Activated CD8-positive, alpha-beta T cell treated with anti-CD3 and anti-CD28 coated beads, Interleukin-2, amount 10 ng/mL, durations not matched to agents 7 days and 5 days (primary cell): ENCODE measurements around the gene ZNF474. TPM values are rescaled to one million over a fixed set of nuclear protein-coding genes. Genes with fewer than 3 reads are reported as not detected.
A peak's percentile ranks its signal among the peaks of the same experiment; 100 is the strongest.

Source experiments
- ATAC-seq: fragments of 150-1000 bp; cut with Tn5 transposase; one replicate; pipeline ENCODE4 v1.10.0; 2021; ENCODE audit warnings: moderate library complexity
- CTCF ChIA-PET: fragments of 350-600 bp; sonication (Branson Sonifier 250); formaldehyde crosslinking; loops from one replicate; lab custom pipeline; 2021; ENCODE audit warnings: antibody characterized with exemption; lab: Charles Lee
- POLR2A ChIA-PET: fragments of 350-600 bp; sonication (Branson Sonifier 250); formaldehyde crosslinking; loops from one replicate; lab custom pipeline; 2021; ENCODE audit warnings: antibody characterized with exemption; lab: Charles Lee
- DNase-seq: peaks from one replicate; pipeline ENCODE4 v3.0.0-alpha.2; 2020
- H3K27ac Mint-ChIP-seq: one replicate; pipeline ENCODE4 v1.8.0; 2021; ENCODE audit warnings: mild to moderate bottlenecking, mixed read lengths
- H3K27me3 Mint-ChIP-seq: one replicate; pipeline ENCODE4 v1.8.0; 2021; ENCODE audit warnings: low read depth, mixed read lengths
- H3K36me3 Mint-ChIP-seq: one replicate; pipeline ENCODE4 v1.8.0; 2021; ENCODE audit warnings: low read depth, mixed read lengths
- H3K4me1 Mint-ChIP-seq: one replicate; pipeline ENCODE4 v1.8.0; 2021; ENCODE audit warnings: low read depth, mixed read lengths
- H3K4me3 Mint-ChIP-seq: one replicate; pipeline ENCODE4 v1.8.0; 2021; ENCODE audit warnings: mild to moderate bottlenecking, mixed read lengths
- H3K9me3 Mint-ChIP-seq: one replicate; pipeline ENCODE4 v1.8.0; 2022; ENCODE audit warnings: mixed read lengths; ENCODE audit not compliant: insufficient read depth
- total RNA-seq, 2 experiments: library from RNA; stranded (reverse); gene quantifications; one replicate each; pipeline ENCODE4 v1.2.3, GENCODE V29; 2021

Gene ZNF474
- total RNA-seq, 2 experiments from 2014 or later: not detected

DNA sequence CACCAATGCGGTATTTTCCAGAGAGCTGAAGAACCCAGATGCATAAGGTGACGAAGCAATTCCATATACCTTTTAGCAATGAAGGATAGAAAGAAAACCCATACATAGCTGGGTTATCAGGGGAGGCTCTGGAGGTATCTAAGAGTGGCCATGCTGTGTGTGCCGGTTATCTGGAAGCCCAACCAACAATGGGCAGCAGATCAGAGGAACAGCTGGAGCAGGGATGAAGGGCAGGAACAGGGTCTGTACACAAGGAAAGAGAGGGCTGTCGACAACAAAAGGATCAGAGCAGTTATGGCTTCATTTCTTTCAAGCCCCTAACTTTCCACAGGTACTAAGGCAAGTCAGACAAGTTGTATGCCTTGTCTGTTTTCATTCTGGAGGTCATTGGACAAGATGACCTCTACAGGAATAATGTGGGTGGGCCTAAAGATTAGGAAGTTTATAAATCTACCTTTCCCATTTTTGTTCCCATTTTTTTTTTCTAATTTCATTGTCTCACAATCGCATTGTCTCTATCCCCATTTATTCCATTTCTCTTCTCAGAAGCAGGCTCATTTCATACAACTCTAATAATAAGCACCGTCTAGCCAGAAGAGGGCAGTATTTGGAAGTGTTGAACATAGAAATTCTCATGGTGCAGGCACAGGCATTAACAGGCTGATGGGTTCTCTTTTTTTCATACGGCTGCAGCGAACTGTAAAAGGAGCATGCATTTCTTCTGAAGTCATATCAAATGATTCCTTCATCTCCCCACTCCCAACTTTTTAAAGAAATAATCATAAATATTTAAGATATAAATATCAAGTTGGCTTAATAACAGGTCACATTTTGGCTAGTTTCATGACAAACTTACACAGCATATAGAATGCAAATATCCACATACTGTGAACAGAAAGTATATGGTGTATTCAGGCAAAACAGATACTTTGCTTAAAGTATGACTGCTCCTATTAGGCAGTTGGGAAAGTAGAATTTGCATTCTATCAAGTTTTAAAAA lies 63.5 kb downstream of the ZNF474 start:
- ATAC-seq (peak; percentile 55), DNase-seq (peak; percentile 26)
- no peaks in the 10 kb centered on the region for H3K4me1 Mint-ChIP-seq
- H3K36me3 Mint-ChIP-seq: no peaks in the 10 kb centered on the region
- POLR2A ChIA-PET: no interaction called here
- peaks cover 4% of the 10 kb centered on the region for H3K27me3 Mint-ChIP-seq
- H3K27ac Mint-ChIP-seq: no peak overlapping the region
- H3K4me3 Mint-ChIP-seq: no peak overlapping the region
- CTCF ChIA-PET: no interaction called here
- no peaks in the 10 kb centered on the region for H3K9me3 Mint-ChIP-seq

GRCh38 chr5:122195802-122196394 lies 66.6 kb downstream of the ZNF474 start:
- Mint-ChIP-seq H3K9me3 (no peaks in the 10 kb centered on the region), H3K4me3 (no peak overlapping the region), H3K4me1 (no peaks in the 10 kb centered on the region), H3K27ac (no peak overlapping the region), H3K36me3 (no peaks in the 10 kb centered on the region), H3K27me3 (peaks cover 4% of the 10 kb centered on the region)
- CTCF ChIA-PET: no interaction called here
- no peak for ATAC-seq
- POLR2A ChIA-PET: no interaction called here
- DNase-seq: no peak

DNA sequence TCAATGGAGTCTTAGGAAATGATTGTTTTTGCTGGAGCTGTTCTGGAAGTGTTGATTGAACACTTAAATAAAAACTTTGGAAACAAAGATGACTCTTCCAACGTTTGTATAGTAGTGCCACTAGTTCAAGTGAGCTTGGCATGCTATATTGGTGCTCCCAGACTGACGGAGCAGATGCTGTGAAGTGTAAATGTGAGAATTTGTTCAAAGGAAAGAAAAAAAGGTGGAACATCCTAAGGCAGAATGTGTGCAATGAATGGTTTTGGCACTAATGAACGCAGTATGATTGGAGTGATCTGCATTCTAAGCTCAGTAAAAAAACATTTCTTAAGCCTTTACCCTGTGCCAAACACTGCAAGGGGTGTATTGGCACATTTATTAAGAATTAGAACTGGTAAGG lies 69.8 kb downstream of the ZNF474 start:
- no peak overlapping the region for H3K27ac Mint-ChIP-seq
- POLR2A ChIA-PET: no interaction called here

GRCh38 chr5:122200450-122200849 lies 71.1 kb downstream of the ZNF474 start:
- ChIA-PET CTCF (no interaction called here), POLR2A (no interaction called here)
- Mint-ChIP-seq H3K27ac (no peak overlapping the region), H3K27me3 (peaks cover 2% of the 10 kb centered on the region), H3K9me3 (no peaks in the 10 kb centered on the region), H3K4me3 (no peak overlapping the region), H3K4me1 (no peaks in the 10 kb centered on the region), H3K36me3 (no peaks in the 10 kb centered on the region)
- ATAC-seq (no peak), DNase-seq (no peak)

More for the DNA sequence above, 69.8 kb downstream of the ZNF474 start:
- no peak overlapping the region for H3K4me3 Mint-ChIP-seq
- CTCF ChIA-PET: no interaction called here
- no peaks in the 10 kb centered on the region for H3K4me1 Mint-ChIP-seq
- no peaks in the 10 kb centered on the region for H3K9me3 Mint-ChIP-seq
- H3K27me3 Mint-ChIP-seq: peaks cover 2% of the 10 kb centered on the region
- H3K36me3 Mint-ChIP-seq: no peaks in the 10 kb centered on the region
- DNase-seq: no peak
- no peak for ATAC-seq

- H3K4me3 Mint-ChIP-seq: no peak overlapping the region
- ChIA-PET CTCF (no interaction called here), POLR2A (no interaction called here)
- H3K36me3 Mint-ChIP-seq: no peaks in the 10 kb centered on the region
- DNase-seq (no peak), ATAC-seq (no peak)
- no peaks in the 10 kb centered on the region for H3K9me3 Mint-ChIP-seq
- H3K27me3 Mint-ChIP-seq: peaks cover 2% of the 10 kb centered on the region
- no peak overlapping the region for H3K27ac Mint-ChIP-seq
- no peaks in the 10 kb centered on the region for H3K4me1 Mint-ChIP-seq
These were observed 71.5 kb downstream of the ZNF474 start for GRCh38 chr5:122200865-122201264.

- Mint-ChIP-seq H3K27ac (no peak overlapping the region), H3K36me3 (no peaks in the 10 kb centered on the region), H3K4me1 (no peaks in the 10 kb centered on the region), H3K27me3 (peaks cover 2% of the 10 kb centered on the region), H3K4me3 (no peak overlapping the region), H3K9me3 (no peaks in the 10 kb centered on the region)
- no peak for ATAC-seq
- POLR2A ChIA-PET: no interaction called here
- no peak for DNase-seq
- CTCF ChIA-PET: no interaction called here
These were observed 72.0 kb downstream of the ZNF474 start for GRCh38 chr5:122201365-122201764.

DNA sequence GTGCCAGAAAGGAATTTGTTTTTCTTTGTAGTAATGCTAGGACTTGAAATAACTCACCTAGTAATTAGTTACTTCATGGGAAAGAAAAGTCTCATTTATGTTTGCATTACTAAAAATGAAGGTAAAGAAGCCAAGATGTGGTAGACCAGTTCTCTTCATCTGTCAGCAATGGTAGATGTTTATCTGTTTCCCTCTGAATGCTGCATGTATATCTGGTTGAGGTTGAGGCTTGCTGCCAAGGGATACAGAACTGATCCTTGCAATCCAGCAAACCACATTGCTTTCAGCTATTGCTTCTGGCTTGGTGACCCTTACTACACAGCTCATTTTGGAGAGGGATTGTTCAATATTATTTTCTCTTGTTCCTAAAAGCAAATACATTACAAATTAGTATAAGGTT lies 73.6 kb downstream of the ZNF474 start:
- no peaks in the 10 kb centered on the region for H3K27me3 Mint-ChIP-seq
- no peaks in the 10 kb centered on the region for H3K4me1 Mint-ChIP-seq
- no peak overlapping the region for H3K4me3 Mint-ChIP-seq
- DNase-seq (no peak), ATAC-seq (no peak)
- no peaks in the 10 kb centered on the region for H3K36me3 Mint-ChIP-seq
- POLR2A ChIA-PET: no interaction called here
- CTCF ChIA-PET: no interaction called here
- no peak overlapping the region for H3K27ac Mint-ChIP-seq
- H3K9me3 Mint-ChIP-seq: no peaks in the 10 kb centered on the region

Other genes with a start within 250 kb of the ZNF474 start
- gene SRFBP1, start 167.6 kb upstream of the ZNF474 start, total RNA-seq: 10 to 100 TPM; 10.6 TPM
- gene LOX, start 51.3 kb upstream of the ZNF474 start, total RNA-seq: not detected
- not detected for gene SNCAIP, start 182.7 kb downstream of the ZNF474 start, total RNA-seq